ENCODE results near the gene PACSIN1. TPM values are rescaled to one million over a fixed set of nuclear protein-coding genes. Genes with fewer than 3 reads are reported as not detected.

Gene PACSIN1
- total RNA-seq, 1 experiment from 2014 or later = 5.0 TPM

DNA sequence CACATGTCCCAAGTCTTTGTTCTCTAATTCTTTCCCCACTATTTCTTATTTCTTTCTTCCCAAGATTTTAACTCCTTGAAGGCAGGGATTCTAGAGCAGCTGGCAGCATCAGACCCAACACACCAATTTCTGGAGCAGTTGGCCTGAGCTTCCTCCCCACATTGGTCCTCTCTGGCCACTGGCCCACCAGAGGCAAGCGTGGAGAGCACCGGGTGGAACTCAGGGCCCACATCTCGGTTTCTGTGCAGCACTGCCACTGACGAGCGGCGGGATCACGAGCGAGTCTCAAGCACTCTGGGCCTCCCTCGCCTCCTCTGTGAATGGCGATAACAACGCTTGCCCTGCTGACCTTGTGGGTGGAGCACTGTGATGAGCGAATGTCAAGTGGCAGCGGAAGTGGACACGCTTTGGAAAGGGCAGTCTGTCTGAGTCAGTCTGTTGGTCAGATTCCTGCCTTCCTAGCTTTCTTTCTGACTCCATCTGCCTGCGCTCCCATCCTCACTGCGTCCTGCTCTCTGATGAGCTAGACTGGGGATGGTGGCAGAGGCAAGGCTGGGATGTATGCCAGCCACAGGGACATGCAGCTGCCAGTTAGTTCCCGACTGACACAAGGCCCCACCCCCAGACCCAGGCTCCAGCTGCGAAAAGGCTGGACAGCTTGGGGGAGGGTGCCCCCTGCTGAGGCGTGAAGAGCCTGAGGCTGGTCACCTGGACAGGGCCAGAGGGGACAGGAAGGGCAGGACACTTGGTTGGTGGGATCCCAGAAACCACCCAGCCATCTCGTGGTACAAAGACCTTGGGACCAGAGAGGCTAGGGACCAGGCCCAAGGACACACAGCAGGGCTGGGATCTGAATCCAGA, 94.7 kb downstream of the PACSIN1 start:
- CTCF ChIA-PET = interaction anchor here (1.1 kb wide), 1 partner anchor 311 kb away, joined by 3 read pairs; no protein-coding TSS in a partner anchor
- RAD21 ChIA-PET (ENCODE audit: low non-redundant PET in 1 of 2, low total read pairs in 2 of 2, uncharacterized antibody in 2 of 2, unreplicated experiment in 2 of 2) = no interaction called here
- H3K27ac ChIP-seq (ENCODE audit: low read depth, low read length) = no peak overlapping the region
- DNase-seq (ENCODE audit: low read depth, low spot score) (no peak), ATAC-seq (peak; percentile 19; the same call in 1 of the 2 replicates)
- 0 out of 2 replicates have a peak overlapping the region, but pooled peaks have one; percentile 23 for H3K4me2 ChIP-seq (ENCODE audit: low read length)
- no TSS peak for BruUV-seq (replicated peaks)
- H3K36me3 ChIP-seq (ENCODE audit: control insufficient read depth in 1 of 2, insufficient read depth in 2 of 2, low read length in 2 of 2) = no peaks in the 10 kb centered on the region
- intact Hi-C loops (cut with micrococcal nuclease) = no loop called here
- H3K9me2 ChIP-seq (ENCODE audit: insufficient read depth) = no peaks in the 10 kb centered on the region
- no peak overlapping the region for H3K9ac ChIP-seq (ENCODE audit: low read length)
- no peaks in the 10 kb centered on the region for H3K27me3 ChIP-seq (ENCODE audit: insufficient read depth, low read length)
- no peak overlapping the region for H3K4me3 ChIP-seq (replicated peaks in 1 of 2; ENCODE audit: low read depth in 1 of 2, low read length in 2 of 2)
- no peak overlapping the region for H2AFZ ChIP-seq (ENCODE audit: low read depth, low read length, poor library complexity, severe bottlenecking)
- no peaks in the 10 kb centered on the region for H3K79me2 ChIP-seq (ENCODE audit: insufficient read depth, low read length)
- H3K4me1 ChIP-seq (ENCODE audit: control insufficient read depth in 1 of 2, insufficient read depth in 2 of 2, low read length in 2 of 2) = peaks cover 0 to 11% of the 10 kb centered on the region in 2 experiments; a peak in 2 of 4 replicates
- TF ChIP-seq JUND (IDR thresholded peaks at IDR 0.05) = no peak
- TF ChIP-seq EGR1 (IDR thresholded peaks at IDR 0.05; ENCODE audit: low read depth) = no peak
- no peak for TF ChIP-seq SRF (IDR thresholded peaks at IDR 0.05; ENCODE audit: low read depth)
- TF ChIP-seq RAD21 (IDR thresholded peaks at IDR 0.05; ENCODE audit: low read depth) = no peak
- TF ChIP-seq POLR2AphosphoS5 (IDR thresholded peaks at IDR 0.05; ENCODE audit: low read depth, low read length) = no peak
- TF ChIP-seq ZFX (IDR thresholded peaks at IDR 0.05) = no peak
- POLR2A ChIA-PET = no interaction called here
- no peaks in the 10 kb centered on the region for H4K20me1 ChIP-seq (ENCODE audit: insufficient read depth)
- peaks cover 0 to 6% of the 10 kb centered on the region in 2 experiments; a peak in 1 of 4 replicates for H3K9me3 ChIP-seq (ENCODE audit: control insufficient read depth in 1 of 2, insufficient read depth in 1 of 2, low read depth in 1 of 2, low read length in 2 of 2)

DNA sequence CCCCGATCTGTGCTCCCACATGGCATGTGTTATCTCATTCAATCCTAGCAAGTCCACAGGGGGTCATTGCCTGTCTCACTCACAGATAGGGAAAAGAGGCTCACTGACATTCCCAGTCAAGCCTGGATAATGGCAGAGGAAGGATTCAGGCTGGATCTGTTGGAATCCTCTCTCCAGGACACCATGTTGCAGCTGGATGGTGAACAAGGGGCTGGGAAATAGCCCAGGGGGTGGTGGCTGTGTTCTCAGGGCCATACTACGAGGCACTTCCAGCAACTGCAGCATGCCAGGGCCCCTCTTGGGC, 95.3 kb downstream of the PACSIN1 start:
- ChIA-PET CTCF (interaction anchor here (0.9 to 1.1 kb wide), 2 partner anchors 101 to 312 kb away, joined by 3 to 4 read pairs; no protein-coding TSS in a partner anchor), RAD21 (ENCODE audit: low non-redundant PET in 1 of 2, low total read pairs in 2 of 2, uncharacterized antibody in 2 of 2, unreplicated experiment in 2 of 2) (no interaction called here), POLR2A (interaction anchor here (0.8 kb wide), 1 partner anchor 325 kb away, joined by 3 read pairs; the partner anchor contains the start of gene HMGA1)
- Histone ChIP-seq H3K9me3 (ENCODE audit: control insufficient read depth in 1 of 2, insufficient read depth in 1 of 2, low read depth in 1 of 2, low read length in 2 of 2) (peaks cover 0 to 6% of the 10 kb centered on the region in 2 experiments; a peak in 1 of 4 replicates), H3K27me3 (ENCODE audit: insufficient read depth, low read length) (no peaks in the 10 kb centered on the region), H3K4me3 (replicated peaks in 1 of 2; ENCODE audit: low read depth in 1 of 2, low read length in 2 of 2) (no peak overlapping the region), H2AFZ (ENCODE audit: low read depth, low read length, poor library complexity, severe bottlenecking) (no peak overlapping the region), H3K9ac (ENCODE audit: low read length) (no peak overlapping the region), H3K36me3 (ENCODE audit: control insufficient read depth in 1 of 2, insufficient read depth in 2 of 2, low read length in 2 of 2) (no peaks in the 10 kb centered on the region), H3K4me2 (ENCODE audit: low read length) (no peak overlapping the region), H4K20me1 (ENCODE audit: insufficient read depth) (no peaks in the 10 kb centered on the region), H3K27ac (ENCODE audit: low read depth, low read length) (no peak overlapping the region), H3K9me2 (ENCODE audit: insufficient read depth) (no peaks in the 10 kb centered on the region), H3K4me1 (ENCODE audit: control insufficient read depth in 1 of 2, insufficient read depth in 2 of 2, low read length in 2 of 2) (peaks cover 0 to 11% of the 10 kb centered on the region in 2 experiments; a peak in 2 of 4 replicates), H3K79me2 (ENCODE audit: insufficient read depth, low read length) (no peaks in the 10 kb centered on the region)
- DNase-seq (ENCODE audit: low read depth, low spot score) = no peak
- BruUV-seq (replicated peaks) = no TSS peak
- intact Hi-C loops (cut with micrococcal nuclease) = no loop called here
- ATAC-seq = no peak
- no peak for TF ChIP-seq SP1 (IDR thresholded peaks at IDR 0.05; ENCODE audit: low read depth)
- no peak for TF ChIP-seq ZNF274 (IDR thresholded peaks at IDR 0.05; ENCODE audit: low read depth, low read length)
- no peak for TF ChIP-seq FOSL1 (IDR thresholded peaks at IDR 0.05; ENCODE audit: low read depth)
- TF ChIP-seq RAD21 (IDR thresholded peaks at IDR 0.05; ENCODE audit: low read depth) = no peak
- TF ChIP-seq JUND (IDR thresholded peaks at IDR 0.05) = no peak
- no peak for TF ChIP-seq EZH2 (IDR thresholded peaks at IDR 0.05)
- TF ChIP-seq POLR2A (IDR thresholded peaks at IDR 0.05; ENCODE audit: borderline replicate concordance, extremely low read depth, insufficient read depth, insufficient read length) = no peak
- TF ChIP-seq SRF (IDR thresholded peaks at IDR 0.05; ENCODE audit: low read depth) = no peak
- no peak for TF ChIP-seq EGR1 (IDR thresholded peaks at IDR 0.05; ENCODE audit: low read depth)
- no peak for TF ChIP-seq CEBPB (IDR thresholded peaks at IDR 0.05; ENCODE audit: low read depth)
- no peak for TF ChIP-seq EZH2phosphoT487 (IDR thresholded peaks at IDR 0.05; ENCODE audit: borderline replicate concordance)
- TF ChIP-seq SIN3A (IDR thresholded peaks at IDR 0.05; ENCODE audit: low read depth) = no peak
- no peak for TF ChIP-seq ZBTB33 (IDR thresholded peaks at IDR 0.05; ENCODE audit: extremely low read depth, insufficient replicate concordance, low read length)
- TF ChIP-seq CTCF (IDR thresholded peaks at IDR 0.05 in 2 of 3, conservative IDR thresholded peaks at IDR 0.05 in 1 of 3; ENCODE audit: borderline replicate concordance in 1 of 3, insufficient read depth in 1 of 3, low read depth in 2 of 3, low read length in 2 of 3) = no peak
- TF ChIP-seq CBX3 (IDR thresholded peaks at IDR 0.05; ENCODE audit: low read depth) = no peak
